Esophagus muscularis mucosa (tissue), 4 donors: ENCODE results near the gene SMAD2. TPM values are rescaled to one million over a fixed set of nuclear protein-coding genes. Genes with fewer than 3 reads are reported as not detected.

Experiments
- DNase-seq: peaks from one replicate; pipeline ENCODE4 v3.0.0-alpha.2; 2017; ENCODE audit errors: extremely low spot score
- H3K27ac ChIP-seq, 4 donors: fragments of 200-600 bp; sonication (generic); replicated peaks in 1 of 4; 1 replicate in 3 of 4; 2 replicates in 1 of 4; pipeline ENCODE4 v1.5.1; 2016 to 2019; ENCODE audit warnings: mild to moderate bottlenecking in 1 of 4
- H3K27me3 ChIP-seq, 4 donors: fragments of 200-600 bp; sonication (generic); one replicate each; pipeline versions ENCODE4 v1.5.1 to v1.6.0; 2016 to 2019
- H3K36me3 ChIP-seq, 4 donors: fragments of 200-600 bp; sonication (generic); one replicate each; pipeline ENCODE4 v1.5.1; 2016 to 2019
- H3K4me1 ChIP-seq, 4 donors: fragments of 200-600 bp; sonication (generic); one replicate each; pipeline ENCODE4 v1.5.1; 2016 to 2019
- H3K4me3 ChIP-seq, 4 donors: fragments of 200-600 bp; sonication (generic); 1 replicate in 2 of 4; 2 replicates in 2 of 4; pipeline ENCODE4 v1.5.1; 2016 to 2019; ENCODE audit warnings: mild to moderate bottlenecking in 4 of 4, moderate library complexity in 1 of 4
- H3K9me3 ChIP-seq, 4 donors: fragments of 200-600 bp; sonication (generic); 1 replicate in 3 of 4; 2 replicates in 1 of 4; pipeline ENCODE4 v1.5.1; 2016 to 2019
- CTCF ChIP-seq, 3 experiments: fragments of 200-600 bp in 2 of 3; fragments of 450-650 bp in 1 of 3; sonication (generic) in 2 of 3; IDR thresholded peaks; one replicate each; pipeline ENCODE4 v1.5.1; 2017 to 2019; ENCODE audit warnings: antibody characterized with exemption in 3 of 3, mild to moderate bottlenecking in 2 of 3, moderate library complexity in 1 of 3
- EP300 ChIP-seq: sonication (generic); formaldehyde crosslinking; IDR thresholded peaks from one replicate; pipeline ENCODE4 v1.6.1; 2017; ENCODE audit warnings: antibody characterized with exemption
- POLR2A ChIP-seq: fragments of 450-650 bp; IDR thresholded peaks from one replicate; pipeline ENCODE4 v1.6.1; 2017; ENCODE audit warnings: antibody characterized with exemption, moderate library complexity, mild to moderate bottlenecking, low read depth
- POLR2AphosphoS5 ChIP-seq, 2 donors: sonication (generic); formaldehyde crosslinking; IDR thresholded peaks; one replicate each; pipeline ENCODE4 v1.6.1; 2017; ENCODE audit warnings: antibody characterized with exemption in 2 of 2
- WGBS: methylation state at CpG from one replicate; pipeline ENCODE4 v1.1.5; 2018; 5-methylcytosine and 5-hydroxymethylcytosine counted together
- intact Hi-C: fragments of 100-400 bp; cut with DNase I; formaldehyde crosslinking; loops from one replicate; pipeline ENCODE4 v1.15.1; 2023
- total RNA-seq, 4 donors: library from RNA; depleted of rRNA; stranded (reverse); fragments of >200 nt; gene quantifications; one replicate each; pipeline versions ENCODE4 v1.1.0 to v1.2.1, GENCODE V29; 2016

Gene SMAD2
- total RNA-seq, 4 donors from 2014 or later = 35.7 to 93.4 (median 89.2) TPM

DNA sequence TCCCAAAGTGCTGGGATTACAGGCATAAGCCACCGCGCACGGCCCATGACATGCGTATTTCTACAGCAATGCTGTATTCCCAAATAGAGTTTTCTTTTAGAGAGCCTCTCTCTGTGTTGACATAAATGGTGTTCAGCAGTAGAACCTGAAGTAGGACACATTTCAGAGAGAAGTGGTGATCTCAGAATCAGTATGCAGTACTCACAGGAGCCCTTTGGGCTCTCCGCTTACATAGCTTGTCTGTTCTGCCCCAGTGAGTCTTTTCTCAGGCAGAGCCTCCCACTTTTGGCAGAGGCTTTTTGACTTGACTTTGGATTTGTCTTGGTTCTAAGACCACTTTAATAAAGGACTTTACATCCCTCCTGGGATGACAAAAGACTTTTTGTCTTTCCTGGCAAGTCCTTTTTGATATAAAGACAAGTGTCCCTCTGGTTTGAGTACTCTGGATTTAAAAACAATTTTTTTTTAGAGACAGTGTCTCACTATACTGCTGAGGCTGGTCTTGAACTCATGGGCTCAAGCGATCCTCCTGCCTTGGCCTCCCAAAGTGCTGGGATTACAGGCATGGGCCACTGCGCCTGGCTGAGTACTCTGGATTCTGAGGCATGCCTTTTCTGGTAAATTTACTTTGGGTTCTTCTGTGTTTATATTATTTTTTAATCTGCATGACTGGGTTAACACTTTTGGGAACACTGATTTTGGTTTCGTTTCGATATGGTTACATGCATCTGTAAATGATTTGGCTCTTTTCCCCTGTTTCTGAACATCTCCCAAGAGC is 113.3 kb downstream of the SMAD2 start:
- peak overlapping the region; percentile 5 to 40 (median 34) for H3K4me3 ChIP-seq
- TF ChIP-seq POLR2AphosphoS5 (IDR thresholded peaks at IDR 0.05) = no peak
- TF ChIP-seq POLR2A = no peak
- TF ChIP-seq EP300 = no peak
- TF ChIP-seq CTCF (IDR thresholded peaks at IDR 0.05) = no peak
- H3K9me3 ChIP-seq = no peaks in the 10 kb centered on the region
- H3K36me3 ChIP-seq = no peaks in the 10 kb centered on the region
- H3K27ac ChIP-seq = peak overlapping the region; percentile 61 to 72 (median 66)
- WGBS = 76% methylated on average over 9 of the region's 9 CpGs
- H3K4me1 ChIP-seq = peaks cover 0 to 30% (median 24%) of the 10 kb centered on the region in 4 donors
- H3K27me3 ChIP-seq = no peaks in the 10 kb centered on the region
- intact Hi-C loops = no loop called here
- no peak for DNase-seq

GRCh38 chr18:47815486-47816270 is 114.8 kb downstream of the SMAD2 start:
- intact Hi-C loops = no loop called here
- WGBS = 61% methylated on average over 5 of the region's 5 CpGs

DNA sequence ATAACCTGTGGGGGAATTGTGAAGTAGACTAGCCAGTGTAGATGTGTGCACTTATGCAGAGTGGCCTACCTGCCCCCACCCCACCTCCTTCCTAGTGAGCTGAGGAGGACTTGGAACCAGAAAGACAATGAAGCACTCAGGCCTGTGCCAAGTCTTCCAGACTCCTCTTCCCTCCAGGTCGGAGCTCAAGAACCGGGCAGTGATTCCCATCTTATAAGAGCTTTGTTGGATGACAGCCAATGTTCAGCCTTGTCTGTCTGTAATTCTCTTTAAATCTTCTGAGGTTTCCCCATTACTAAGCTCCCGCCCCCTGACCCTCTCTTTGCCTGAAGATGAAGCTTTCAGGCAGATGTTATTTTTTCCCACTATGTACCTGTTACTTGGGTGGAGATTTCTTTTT is 121.0 kb downstream of the SMAD2 start:
- no peaks in the 10 kb centered on the region for H3K36me3 ChIP-seq
- no peaks in the 10 kb centered on the region for H3K27me3 ChIP-seq
- DNase-seq = no peak
- H3K4me1 ChIP-seq = no peaks in the 10 kb centered on the region
- 58% methylated on average over 3 of the region's 3 CpGs for WGBS
- H3K27ac ChIP-seq = no peak overlapping the region
- intact Hi-C loops = no loop called here
- H3K4me3 ChIP-seq = no peak overlapping the region
- no peaks in the 10 kb centered on the region for H3K9me3 ChIP-seq
- TF ChIP-seq POLR2AphosphoS5 (IDR thresholded peaks at IDR 0.05) = no peak

More at GRCh38 chr18:47815486-47816270, 114.8 kb downstream of the SMAD2 start:
- Histone ChIP-seq H3K4me3 (no peak overlapping the region), H3K4me1 (peaks cover 0 to 30% (median 24%) of the 10 kb centered on the region in 4 donors), H3K27me3 (no peaks in the 10 kb centered on the region), H3K9me3 (no peaks in the 10 kb centered on the region), H3K27ac (no peak overlapping the region), H3K36me3 (no peaks in the 10 kb centered on the region)
- no peak for DNase-seq
- no peak for TF ChIP-seq POLR2AphosphoS5 (IDR thresholded peaks at IDR 0.05)
- TF ChIP-seq CTCF (IDR thresholded peaks at IDR 0.05) = no peak
- TF ChIP-seq POLR2A = no peak
- no peak for TF ChIP-seq EP300

- TF ChIP-seq POLR2A (no peak), EP300 (no peak), CTCF (IDR thresholded peaks at IDR 0.05) (no peak), POLR2AphosphoS5 (IDR thresholded peaks at IDR 0.05) (no peak)
- Histone ChIP-seq H3K4me3 (no peak overlapping the region), H3K27ac (no peak overlapping the region), H3K27me3 (peaks cover 0 to 4% (median 0%) of the 10 kb centered on the region in 4 donors), H3K4me1 (no peaks in the 10 kb centered on the region), H3K9me3 (no peaks in the 10 kb centered on the region), H3K36me3 (no peaks in the 10 kb centered on the region)
- intact Hi-C loops = no loop called here
- 89% methylated on average over 6 of the region's 6 CpGs for WGBS
- no peak for DNase-seq
Observed at GRCh38 chr18:47802802-47803201, 127.7 kb downstream of the SMAD2 start.

- H3K9me3 ChIP-seq = no peaks in the 10 kb centered on the region
- H3K27me3 ChIP-seq = peaks cover 0 to 4% (median 0%) of the 10 kb centered on the region in 4 donors
- intact Hi-C loops = no loop called here
- 78% methylated on average over 3 of the region's 3 CpGs for WGBS
- no peak overlapping the region for H3K27ac ChIP-seq
- H3K36me3 ChIP-seq = no peaks in the 10 kb centered on the region
- peak; percentile 88 for DNase-seq
- H3K4me1 ChIP-seq = no peaks in the 10 kb centered on the region
- no peak overlapping the region for H3K4me3 ChIP-seq
- TF ChIP-seq CTCF (IDR thresholded peaks at IDR 0.05) (no peak), POLR2A (no peak), EP300 (no peak), POLR2AphosphoS5 (IDR thresholded peaks at IDR 0.05) (no peak)
Observed at GRCh38 chr18:47801817-47802216, 128.6 kb downstream of the SMAD2 start.
